Body of pancreas (tissue), 4 donors: ENCODE data around the gene USP17L21. TPM values are rescaled to one million over a fixed set of nuclear protein-coding genes. Genes with fewer than 3 reads are reported as not detected.
A peak's percentile ranks its signal among the peaks of the same experiment; 100 is the strongest.
"Not testable (repeated sequence)": the region's sequence is repeated elsewhere in the genome, so short reads cannot be mapped to it uniquely, and the experiment has no call there.

Source experiments
- ATAC-seq: fragments of 150-250 bp; one replicate; pipeline ENCODE4 v1.9.1; 2016
- DNase-seq, 4 donors: peaks; one replicate each; pipeline ENCODE4 v3.0.0-alpha.2; 2019
- H3K27ac ChIP-seq, 4 donors: fragments of 200-600 bp; sonication (generic); 1 replicate in 3 of 4; 2 replicates in 1 of 4; pipeline versions ENCODE4 v1.5.1 to v1.6.1; 2016 to 2019; ENCODE audit warnings: mild to moderate bottlenecking in 1 of 4, mixed read lengths in 1 of 4, moderate library complexity in 1 of 4
- H3K27me3 ChIP-seq, 2 donors: fragments of 200-600 bp; sonication (generic); one replicate each; pipeline ENCODE4 v1.6.0; 2016; ENCODE audit warnings: mild to moderate bottlenecking in 1 of 2
- H3K36me3 ChIP-seq, 2 donors: fragments of 200-600 bp; sonication (generic); replicated peaks in 1 of 2; 2 replicates each; pipeline ENCODE4 v1.5.1; 2016; ENCODE audit warnings: low read depth in 2 of 2; ENCODE audit not compliant: insufficient read depth in 1 of 2
- H3K4me1 ChIP-seq: fragments of 200-600 bp; sonication (generic); one replicate; pipeline ENCODE4 v1.6.0; 2016
- H3K4me3 ChIP-seq, 2 donors: fragments of 200-600 bp; sonication (generic); 1 replicate in 1 of 2; 2 replicates in 1 of 2; pipeline ENCODE4 v1.5.1; 2016 to 2019
- H3K9me3 ChIP-seq, 3 donors: fragments of 200-600 bp; sonication (generic); 1 replicate in 2 of 3; 2 replicates in 1 of 3; pipeline ENCODE4 v1.5.1; 2016
- WGBS, 2 donors: methylation state at CpG; one replicate each; pipeline ENCODE4 v1.1.5; 2017; 5-methylcytosine and 5-hydroxymethylcytosine counted together
- intact Hi-C: fragments of 100-400 bp; cut with DNase I; formaldehyde crosslinking; loops from one replicate; pipeline ENCODE4 v1.15.1; 2023
- total RNA-seq, 2 donors: library from RNA; depleted of rRNA; stranded (reverse); fragments of >200 nt; gene quantifications; one replicate each; pipeline ENCODE4 v1.1.0, GENCODE V29; 2016

USP17L21 gene
- total RNA-seq, 2 donors from 2014 or later = not detected

GRCh38 chr4:9257824-9258223 lies 4.8 kb upstream of the USP17L21 start, which contains the start of gene USP17L20:
USP17L20 (plus strand) TSS chr4:9258124; CDS start chr4:9258124, 0 bp downstream.
- H3K4me1 ChIP-seq, H3K27ac ChIP-seq, intact Hi-C loops, H3K9me3 ChIP-seq, H3K36me3 ChIP-seq, DNase-seq, ATAC-seq, H3K4me3 ChIP-seq, H3K27me3 ChIP-seq: not testable (repeated sequence)
- WGBS, 2 donors = no CpG with 5 or more reads among the region's 15 CpGs

GRCh38 chr4:9267319-9267718 lies 4.6 kb downstream of the USP17L21 start, which contains the start of gene USP17L22:
USP17L22 (plus strand) TSS chr4:9267619; CDS start chr4:9267619, 0 bp downstream.
- H3K27me3 ChIP-seq, H3K9me3 ChIP-seq, DNase-seq, intact Hi-C loops, H3K36me3 ChIP-seq, H3K4me1 ChIP-seq, ATAC-seq, H3K27ac ChIP-seq, H3K4me3 ChIP-seq: not testable (repeated sequence)
- no CpG with 5 or more reads among the region's 15 CpGs for WGBS, 2 donors

GRCh38 chr4:9271719-9272118 lies 9.0 kb downstream of the USP17L21 start:
- H3K27ac ChIP-seq, H3K36me3 ChIP-seq, H3K27me3 ChIP-seq, ATAC-seq, intact Hi-C loops, H3K4me3 ChIP-seq, H3K9me3 ChIP-seq, H3K4me1 ChIP-seq: not testable (repeated sequence)
- 72 to 77% methylated on average over 8 of the region's 10 CpGs for WGBS, 2 donors
- DNase-seq = peak; percentile 26 to 48 (median 36)

Other genes with a start within 250 kb of the USP17L21 start
- not detected for gene FAM90A26, start 92.5 kb upstream of the USP17L21 start, total RNA-seq
- not detected for gene USP17L10, start 52.2 kb upstream of the USP17L21 start, total RNA-seq
- not detected for gene USP17L11, start 47.5 kb upstream of the USP17L21 start, total RNA-seq
- not detected for gene USP17L12, start 42.7 kb upstream of the USP17L21 start, total RNA-seq
- gene USP17L13, start 38.0 kb upstream of the USP17L21 start, total RNA-seq = not detected
- not detected for gene USP17L15, start 28.5 kb upstream of the USP17L21 start, total RNA-seq
- not detected for gene USP17L17, start 19.0 kb upstream of the USP17L21 start, total RNA-seq
- gene USP17L18, start 14.2 kb upstream of the USP17L21 start, total RNA-seq = not detected
- gene USP17L19, start 9.5 kb upstream of the USP17L21 start, total RNA-seq = not detected
- gene USP17L20, start 4.7 kb upstream of the USP17L21 start, total RNA-seq = not detected
- gene USP17L22, start 4.7 kb downstream of the USP17L21 start, total RNA-seq = not detected
- not detected for gene USP17L24, start 62.3 kb downstream of the USP17L21 start, total RNA-seq
- gene USP17L25, start 67.0 kb downstream of the USP17L21 start, total RNA-seq = not detected
- gene USP17L26, start 71.8 kb downstream of the USP17L21 start, total RNA-seq = not detected
- gene USP17L5, start 76.5 kb downstream of the USP17L21 start, total RNA-seq = not detected
- not detected for gene USP17L27, start 81.3 kb downstream of the USP17L21 start, total RNA-seq
- gene USP17L28, start 86.0 kb downstream of the USP17L21 start, total RNA-seq = not detected
- not detected for gene USP17L29, start 90.8 kb downstream of the USP17L21 start, total RNA-seq
- not detected for gene USP17L30, start 100.3 kb downstream of the USP17L21 start, total RNA-seq
- gene DEFB131A, start 181.5 kb downstream of the USP17L21 start, total RNA-seq = not detected